HUES6 (cell line): ENCODE measurements around the gene MTNR1B.
A peak's percentile ranks its signal among the peaks of the same experiment; 100 is the strongest.

Experiments used
- H3K27ac ChIP-seq: 2 replicates; pipeline ENCODE4 v1.7.0; 2013; ENCODE audit warnings: low read depth, mild to moderate bottlenecking, low read length, inconsistent platforms
- H3K27me3 ChIP-seq: 2 replicates; pipeline ENCODE4 v1.6.1; 2013; ENCODE audit warnings: low read length; ENCODE audit not compliant: control insufficient read depth, insufficient read depth
- H3K36me3 ChIP-seq: 2 replicates; pipeline ENCODE4 v1.6.1; 2013; ENCODE audit warnings: low read length; ENCODE audit not compliant: control insufficient read depth, insufficient read depth
- H3K4me1 ChIP-seq: 2 replicates; pipeline ENCODE4 v1.6.1; 2013; ENCODE audit warnings: low read length; ENCODE audit not compliant: control insufficient read depth, insufficient read depth
- H3K4me3 ChIP-seq: 2 replicates; pipeline ENCODE4 v1.5.1; 2013; ENCODE audit warnings: low read depth, low read length
- H3K9ac ChIP-seq: one replicate; pipeline ENCODE4 v1.6.1; 2013; ENCODE audit warnings: mild to moderate bottlenecking, low read length
- H3K9me3 ChIP-seq: 2 replicates; pipeline ENCODE4 v1.6.1; 2013; ENCODE audit warnings: low read depth, low read length; ENCODE audit not compliant: control insufficient read depth, insufficient read depth

MTNR1B gene

DNA sequence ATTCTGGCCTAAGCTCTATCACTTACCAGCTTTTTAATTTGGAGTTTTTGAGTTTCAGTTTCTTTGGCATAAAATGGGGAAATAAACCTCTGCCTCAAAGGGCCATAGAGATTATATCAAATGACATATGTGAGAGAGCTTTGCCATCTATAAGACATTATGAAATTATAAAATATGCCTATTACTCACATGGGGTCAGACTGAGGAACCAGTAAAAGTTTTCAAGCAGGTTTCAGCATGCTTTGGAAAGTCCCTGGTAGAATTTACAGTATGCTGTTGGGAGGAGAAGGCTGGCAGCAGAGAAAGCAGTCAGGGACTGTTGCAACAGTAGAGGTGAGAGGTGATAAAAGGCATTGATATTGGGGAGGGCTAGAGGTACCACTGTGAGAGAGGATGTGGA is 13.6 kb upstream of the MTNR1B start:
- H3K27me3 ChIP-seq: no peaks in the 10 kb centered on the region
- no peak overlapping the region for H3K9ac ChIP-seq
- H3K9me3 ChIP-seq: no peaks in the 10 kb centered on the region
- no peak overlapping the region for H3K27ac ChIP-seq
- H3K4me1 ChIP-seq: no peaks in the 10 kb centered on the region
- H3K36me3 ChIP-seq: no peaks in the 10 kb centered on the region
- no peak overlapping the region for H3K4me3 ChIP-seq

DNA sequence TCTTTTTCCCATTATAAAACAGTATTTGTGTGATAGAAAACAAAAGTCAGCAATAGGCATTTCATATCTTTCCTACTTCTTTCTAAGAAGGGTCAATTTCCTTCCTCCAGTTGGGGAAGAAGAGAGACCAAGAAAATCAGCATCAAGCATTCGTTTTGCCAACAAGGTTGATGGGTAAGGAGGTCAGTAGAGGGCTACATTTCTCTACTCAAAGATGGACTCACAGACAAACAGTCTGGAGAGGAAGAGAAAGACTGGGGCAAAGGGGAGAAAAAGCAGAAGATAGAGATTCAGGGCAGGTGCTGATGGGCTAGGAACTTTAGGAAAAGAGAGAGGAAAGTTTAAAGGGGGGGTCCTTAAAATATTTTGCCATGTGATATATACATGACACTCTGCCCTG is 8.6 kb upstream of the MTNR1B start:
- Histone ChIP-seq H3K9ac (no peak overlapping the region), H3K4me1 (peaks cover 5% of the 10 kb centered on the region; the same call in 1 of the 2 replicates), H3K36me3 (no peaks in the 10 kb centered on the region), H3K4me3 (no peak overlapping the region), H3K9me3 (no peaks in the 10 kb centered on the region), H3K27me3 (no peaks in the 10 kb centered on the region), H3K27ac (no peak overlapping the region)

DNA sequence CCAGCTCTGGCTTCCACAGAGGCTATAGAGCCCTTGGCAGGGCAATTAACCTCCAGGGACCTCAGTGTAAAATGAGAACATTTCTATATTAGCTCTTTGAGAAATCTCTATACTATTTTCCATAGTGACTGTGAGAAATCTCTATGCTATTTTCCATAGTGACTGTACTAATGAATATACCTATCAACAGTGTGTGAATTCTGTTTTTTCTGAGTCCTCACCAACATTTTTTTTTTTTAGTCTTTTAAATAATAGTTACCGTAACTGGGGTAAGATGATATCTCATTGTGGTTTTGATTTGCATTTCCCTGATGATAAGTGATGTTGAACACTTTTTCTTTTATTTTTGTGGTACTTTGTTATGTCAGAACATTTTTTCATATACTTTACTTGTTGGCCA is 7.0 kb upstream of the MTNR1B start:
- H3K9me3 ChIP-seq: no peaks in the 10 kb centered on the region

DNA sequence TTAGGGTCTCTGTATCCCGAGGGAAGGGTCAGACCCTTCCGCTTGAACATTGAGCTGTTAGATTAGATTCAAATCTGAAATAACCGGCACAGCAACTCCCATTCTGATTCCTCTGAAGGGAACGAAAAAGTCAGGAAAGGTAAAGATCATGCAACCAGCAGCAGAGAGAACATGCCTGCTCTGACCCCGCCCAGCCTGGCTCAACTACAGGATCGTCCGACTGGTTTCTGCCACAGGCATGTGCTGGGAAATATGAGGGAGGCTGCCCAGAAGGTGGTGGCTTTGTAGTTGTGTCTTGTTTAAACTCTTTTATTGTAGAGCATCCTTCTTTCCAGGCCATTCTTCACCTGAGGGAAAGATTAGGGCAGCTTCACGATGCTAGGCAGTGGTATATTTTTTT is 5.0 kb upstream of the MTNR1B start:
- H3K4me1 ChIP-seq: peaks cover 5% of the 10 kb centered on the region; the same call in 1 of the 2 replicates
- no peaks in the 10 kb centered on the region for H3K36me3 ChIP-seq
- no peak overlapping the region for H3K9ac ChIP-seq
- H3K27ac ChIP-seq: no peak overlapping the region
- no peak overlapping the region for H3K4me3 ChIP-seq
- H3K27me3 ChIP-seq: peaks cover 30% of the 10 kb centered on the region
- no peaks in the 10 kb centered on the region for H3K9me3 ChIP-seq

More for the DNA sequence above, 7.0 kb upstream of the MTNR1B start:
- no peak overlapping the region for H3K9ac ChIP-seq
- H3K4me1 ChIP-seq: peaks cover 5% of the 10 kb centered on the region; the same call in 1 of the 2 replicates
- no peak overlapping the region for H3K4me3 ChIP-seq
- no peaks in the 10 kb centered on the region for H3K36me3 ChIP-seq
- H3K27me3 ChIP-seq: peaks cover 10% of the 10 kb centered on the region
- no peak overlapping the region for H3K27ac ChIP-seq

DNA sequence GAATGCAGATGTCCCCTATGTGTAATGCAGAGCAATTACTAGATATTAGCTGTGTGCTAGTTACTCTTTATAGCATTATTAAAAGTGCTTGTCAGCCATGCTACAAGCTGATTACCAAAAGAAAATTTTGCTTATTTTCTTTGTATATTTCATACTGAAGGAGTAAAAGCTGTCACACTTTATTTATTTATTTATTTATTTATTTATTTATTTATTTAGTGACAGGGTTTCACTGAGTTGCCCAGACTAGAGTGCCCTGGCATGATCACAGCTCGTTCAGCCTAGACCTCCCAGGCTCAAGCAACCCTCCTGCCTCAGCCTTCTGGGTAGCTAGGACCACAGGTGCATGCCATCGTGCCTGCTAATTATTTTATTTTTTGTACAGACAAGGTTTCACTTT is 4.3 kb upstream of the MTNR1B start:
- Histone ChIP-seq H3K36me3 (no peaks in the 10 kb centered on the region), H3K4me3 (no peak overlapping the region), H3K27ac (no peak overlapping the region), H3K9ac (no peak overlapping the region), H3K9me3 (no peaks in the 10 kb centered on the region), H3K4me1 (peaks cover 5% of the 10 kb centered on the region; the same call in 1 of the 2 replicates), H3K27me3 (peaks cover 37% of the 10 kb centered on the region)

DNA sequence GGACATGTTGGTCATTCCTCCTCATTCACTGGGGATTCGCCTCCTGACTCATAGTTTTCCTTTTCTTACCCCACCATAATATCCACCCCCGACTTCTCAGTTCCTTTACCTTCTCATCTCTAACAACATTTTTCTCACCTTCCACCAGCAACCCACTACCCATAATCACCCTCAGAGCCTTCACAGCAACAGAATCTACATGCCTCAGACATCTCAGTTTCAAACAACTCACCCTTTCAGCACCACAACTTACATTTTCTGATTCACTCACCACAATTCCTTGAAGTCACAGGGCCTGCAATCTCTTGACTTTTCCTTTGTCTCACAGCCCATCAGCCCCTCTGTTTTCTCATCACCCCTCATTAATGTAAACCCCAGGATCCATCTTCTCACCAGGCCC is 2.3 kb upstream of the MTNR1B start:
- H3K4me1 ChIP-seq: peaks cover 5% of the 10 kb centered on the region; the same call in 1 of the 2 replicates
- no peak overlapping the region for H3K4me3 ChIP-seq
- H3K27me3 ChIP-seq: peaks cover 50% of the 10 kb centered on the region
- no peak overlapping the region for H3K9ac ChIP-seq
- no peak overlapping the region for H3K27ac ChIP-seq
- no peaks in the 10 kb centered on the region for H3K36me3 ChIP-seq
- H3K9me3 ChIP-seq: no peaks in the 10 kb centered on the region

DNA sequence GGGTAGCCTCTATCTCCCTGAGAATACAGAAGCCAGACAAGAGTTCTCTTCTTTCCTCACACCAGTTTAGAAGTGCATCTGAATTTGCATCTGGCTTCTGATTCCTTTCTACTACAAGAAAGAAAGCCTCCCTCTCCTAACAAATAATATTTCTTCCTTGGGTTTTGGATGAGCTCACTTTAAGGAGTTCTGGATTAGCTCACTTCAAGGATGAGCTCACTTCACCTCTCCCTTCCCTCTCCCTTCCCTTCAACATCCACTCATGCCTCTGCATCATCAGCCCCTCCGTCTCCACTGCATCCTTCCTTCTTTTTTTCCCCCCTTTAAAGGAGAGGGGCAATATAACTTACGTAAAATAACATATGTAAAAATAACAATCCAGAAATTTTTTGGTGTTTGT is 1.6 kb upstream of the MTNR1B start:
- Histone ChIP-seq H3K4me1 (peaks cover 5% of the 10 kb centered on the region; the same call in 1 of the 2 replicates), H3K9me3 (no peaks in the 10 kb centered on the region), H3K9ac (no peak overlapping the region), H3K27me3 (peaks cover 56% of the 10 kb centered on the region), H3K36me3 (no peaks in the 10 kb centered on the region), H3K27ac (no peak overlapping the region), H3K4me3 (no peak overlapping the region)

DNA sequence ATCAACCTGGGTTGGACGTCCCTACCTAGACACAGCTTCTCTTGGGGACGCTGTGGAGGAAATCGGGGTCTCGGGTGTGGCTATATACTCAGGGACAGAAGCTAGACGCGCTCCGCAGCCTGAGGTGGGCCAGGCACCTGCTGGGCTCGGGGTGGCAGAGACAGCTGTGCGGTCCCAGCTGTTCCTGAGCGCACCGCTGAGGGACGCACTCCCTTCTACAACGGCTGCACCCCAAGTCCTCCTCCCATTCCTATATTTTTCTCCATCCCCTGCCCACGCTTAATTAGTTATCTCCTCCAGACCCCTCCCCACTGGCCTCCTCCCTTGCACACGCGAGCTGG is 188 bp upstream of the MTNR1B start:
- no peak overlapping the region for H3K27ac ChIP-seq
- no peaks in the 10 kb centered on the region for H3K9me3 ChIP-seq
- H3K4me3 ChIP-seq: peak overlapping the region; percentile 68
- H3K9ac ChIP-seq: no peak overlapping the region
- no peaks in the 10 kb centered on the region for H3K36me3 ChIP-seq
- H3K27me3 ChIP-seq: peaks cover 57% of the 10 kb centered on the region
- no peaks in the 10 kb centered on the region for H3K4me1 ChIP-seq

DNA sequence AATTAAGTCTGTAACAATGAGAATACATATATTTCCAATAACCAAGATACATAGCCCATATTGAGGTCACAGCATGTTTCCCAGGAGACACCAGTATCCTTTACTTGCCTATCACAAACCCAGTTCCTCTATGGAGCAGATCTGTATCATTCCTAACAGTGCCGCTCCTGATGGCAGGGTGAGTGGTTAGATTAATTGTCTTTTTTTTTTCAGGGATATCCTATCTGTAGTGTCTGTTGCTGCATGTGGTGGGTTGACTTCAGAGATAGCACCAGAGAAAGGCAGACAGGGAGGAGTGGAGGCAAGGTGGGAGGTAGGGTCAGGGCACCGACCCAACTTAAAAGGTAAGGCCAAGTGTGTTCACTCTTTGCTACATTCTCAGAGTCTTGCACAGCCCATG is 2.8 kb downstream of the MTNR1B start:
- H3K4me1 ChIP-seq: no peaks in the 10 kb centered on the region
- no peaks in the 10 kb centered on the region for H3K9me3 ChIP-seq
- no peak overlapping the region for H3K4me3 ChIP-seq
- no peaks in the 10 kb centered on the region for H3K36me3 ChIP-seq
- H3K27me3 ChIP-seq: peaks cover 49% of the 10 kb centered on the region
- H3K9ac ChIP-seq: no peak overlapping the region
- H3K27ac ChIP-seq: no peak overlapping the region

DNA sequence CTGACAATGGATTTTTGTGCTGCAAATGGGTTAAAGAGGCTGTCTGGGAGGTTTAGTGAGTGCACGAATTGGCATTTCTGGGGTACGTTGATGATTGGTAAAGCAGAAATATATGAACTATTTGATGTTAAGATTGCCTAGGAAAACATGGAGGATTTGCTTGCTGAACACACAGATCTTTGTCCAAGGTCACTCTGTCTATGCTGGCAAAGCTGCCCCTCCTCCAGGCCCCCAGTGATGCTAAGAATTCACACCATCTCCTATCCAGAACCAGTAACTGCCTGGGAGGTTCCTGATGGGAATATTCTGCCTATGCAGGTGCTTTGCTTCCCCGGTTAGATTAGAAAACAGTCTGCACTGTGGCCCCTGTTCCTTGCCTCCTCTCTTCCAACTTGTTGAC is 5.8 kb downstream of the MTNR1B start:
- Histone ChIP-seq H3K9ac (no peak overlapping the region), H3K36me3 (no peaks in the 10 kb centered on the region), H3K4me1 (no peaks in the 10 kb centered on the region), H3K4me3 (no peak overlapping the region), H3K9me3 (no peaks in the 10 kb centered on the region), H3K27me3 (peaks cover 18% of the 10 kb centered on the region), H3K27ac (no peak overlapping the region)

DNA sequence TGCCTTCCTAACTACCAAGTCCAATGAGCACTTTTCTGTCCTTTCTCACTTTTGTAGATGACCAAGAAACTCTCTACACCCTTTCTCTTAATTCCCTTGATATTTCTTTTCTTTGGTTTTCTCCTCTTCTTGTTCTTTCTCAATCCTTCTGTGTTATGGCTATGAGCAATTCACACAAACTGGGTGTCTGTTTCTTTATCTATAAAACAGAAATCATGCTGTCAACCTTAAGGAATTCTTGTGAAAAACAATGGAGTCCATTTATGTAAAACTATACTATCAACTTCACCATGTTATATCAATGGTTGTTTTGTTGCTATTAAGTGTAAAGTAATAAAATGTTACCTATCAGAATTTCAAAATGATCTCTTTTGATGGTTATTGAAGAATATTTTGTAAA is 7.2 kb downstream of the MTNR1B start:
- H3K9me3 ChIP-seq: no peaks in the 10 kb centered on the region
- H3K36me3 ChIP-seq: no peaks in the 10 kb centered on the region
- H3K9ac ChIP-seq: no peak overlapping the region
- no peak overlapping the region for H3K27ac ChIP-seq
- no peak overlapping the region for H3K4me3 ChIP-seq
- peaks cover 6% of the 10 kb centered on the region for H3K27me3 ChIP-seq
- H3K4me1 ChIP-seq: no peaks in the 10 kb centered on the region

DNA sequence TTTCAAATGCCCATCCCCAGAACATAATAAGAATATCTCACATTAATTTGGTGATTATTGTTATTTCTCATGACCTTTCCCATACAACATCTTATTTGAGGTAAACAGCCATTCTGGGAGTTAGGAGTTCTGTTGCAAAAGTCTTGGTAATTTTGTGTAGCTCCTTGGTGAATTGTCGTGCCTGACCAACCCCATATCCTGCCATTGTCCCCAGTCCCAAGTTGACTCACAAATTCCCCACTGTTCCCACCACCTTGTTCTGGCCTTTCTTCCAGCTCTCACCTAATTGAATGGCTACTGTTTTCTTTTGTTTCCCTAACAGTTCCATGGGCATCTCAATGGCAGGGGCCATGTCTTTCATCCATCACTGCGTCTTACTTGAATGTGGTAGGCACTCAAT is 8.0 kb downstream of the MTNR1B start:
- Histone ChIP-seq H3K27me3 (peaks cover 6% of the 10 kb centered on the region; the same call in 1 of the 2 replicates), H3K4me1 (no peaks in the 10 kb centered on the region), H3K27ac (no peak overlapping the region), H3K36me3 (no peaks in the 10 kb centered on the region), H3K9ac (no peak overlapping the region), H3K4me3 (no peak overlapping the region), H3K9me3 (no peaks in the 10 kb centered on the region)
